Tibial nerve (tissue), 3 donors: ENCODE data around the gene SPINK9.

Source experiments
- CTCF ChIP-seq, 5 experiments: fragments of 200-600 bp in 3 of 5; fragments of 450-650 bp in 2 of 5; sonication (generic) in 3 of 5; IDR thresholded peaks; one replicate each; pipeline ENCODE4 v1.5.1; 2016 to 2019; ENCODE audit warnings: antibody characterized with exemption in 5 of 5, mild to moderate bottlenecking in 3 of 5, moderate library complexity in 2 of 5
- POLR2A ChIP-seq, 2 donors: fragments of 450-650 bp; IDR thresholded peaks; one replicate each; pipeline ENCODE4 v1.6.1; 2017; ENCODE audit warnings: antibody characterized with exemption in 2 of 2, mild to moderate bottlenecking in 2 of 2, moderate library complexity in 2 of 2

GRCh38 chr5:148290271-148291195 lies 44.8 kb upstream of the SPINK9 start:
- TF ChIP-seq POLR2A (IDR thresholded peaks at IDR 0.05) (no peak), CTCF (IDR thresholded peaks at IDR 0.05) (no peak)
